Neural cell (in vitro differentiated cells): Measurements from ENCODE around the gene LRP1.

Source experiments
- CTCF ChIP-seq: fragments of 450-650 bp; IDR thresholded peaks from 2 replicates; pipeline ENCODE4 v1.5.1; 2014; ENCODE audit warnings: antibody characterized with exemption, mild to moderate bottlenecking, moderate library complexity; ENCODE audit not compliant: poor library complexity, severe bottlenecking
- EP300 ChIP-seq: fragments of 450-650 bp; conservative IDR thresholded peaks from 2 replicates; pipeline ENCODE4 v1.6.1; 2014; ENCODE audit warnings: antibody characterized with exemption, mild to moderate bottlenecking, moderate library complexity; ENCODE audit not compliant: poor library complexity, severe bottlenecking
- EZH2 ChIP-seq: fragments of 200-600, 300-800 bp; shearing (Covaris generic), sonication (generic); IDR thresholded peaks from 2 replicates; pipeline ENCODE4 v1.6.1; 2014; ENCODE audit warnings: antibody characterized with exemption, low read length, borderline replicate concordance, mild to moderate bottlenecking; ENCODE audit not compliant: insufficient read depth, poor library complexity, severe bottlenecking
- POLR2AphosphoS5 ChIP-seq: IDR thresholded peaks from 2 replicates; pipeline ENCODE4 v1.6.1; 2012
- RAD21 ChIP-seq: fragments of 450-650 bp; conservative IDR thresholded peaks from 2 replicates; pipeline ENCODE4 v1.6.1; 2014; ENCODE audit warnings: antibody characterized with exemption, mild to moderate bottlenecking, moderate library complexity
- REST ChIP-seq: IDR thresholded peaks from 2 replicates; pipeline ENCODE4 v1.6.1; 2012; ENCODE audit warnings: borderline replicate concordance
- SMC3 ChIP-seq: fragments of 450-650 bp; conservative IDR thresholded peaks from 2 replicates; pipeline ENCODE4 v1.6.1; 2014; ENCODE audit warnings: antibody characterized with exemption, mild to moderate bottlenecking, moderate library complexity; ENCODE audit not compliant: poor library complexity
- TAF1 ChIP-seq: IDR thresholded peaks from 2 replicates; pipeline ENCODE4 v1.6.1; 2012; ENCODE audit warnings: low read depth

GRCh38 chr12:57201219-57201618 lies 72.9 kb downstream of the LRP1 start:
- no peak for TF ChIP-seq EZH2
- TF ChIP-seq SMC3 = no peak
- no peak for TF ChIP-seq CTCF
- TF ChIP-seq EP300 = no peak
- TF ChIP-seq RAD21 = no peak
- TF ChIP-seq POLR2AphosphoS5 = no peak
- TF ChIP-seq REST = no peak
- TF ChIP-seq TAF1 = no peak
